Hepatocyte (in vitro differentiated cells): ENCODE measurements around the gene PAX3. TPM values are rescaled to one million over a fixed set of nuclear protein-coding genes. Genes with fewer than 3 reads are reported as not detected.

Experiments
- DNase-seq: peaks from one replicate; pipeline ENCODE4 v3.0.0-alpha.2; 2016; ENCODE audit warnings: low spot score
- H2AFZ ChIP-seq: fragments of 200-600 bp; sonication (generic); 2 replicates; pipeline ENCODE4 v1.6.0; 2016; ENCODE audit warnings: antibody characterized with exemption, mild to moderate bottlenecking
- H3K27ac ChIP-seq: fragments of 200-600 bp; sonication (generic); 2 replicates; pipeline ENCODE4 v1.5.1; 2016; ENCODE audit warnings: mild to moderate bottlenecking
- H3K27me3 ChIP-seq: fragments of 200-600 bp; sonication (generic); 2 replicates; pipeline ENCODE4 v1.6.1; 2016
- H3K36me3 ChIP-seq: fragments of 200-600 bp; sonication (generic); replicated peaks from 2 replicates; pipeline ENCODE4 v1.5.1; 2016; ENCODE audit warnings: low read depth; ENCODE audit not compliant: insufficient read depth
- H3K4me1 ChIP-seq: fragments of 200-600 bp; sonication (generic); 2 replicates; pipeline ENCODE4 v1.5.1; 2016; ENCODE audit warnings: mild to moderate bottlenecking, moderate library complexity; ENCODE audit not compliant: insufficient read depth
- H3K4me2 ChIP-seq: fragments of 200-600 bp; sonication (generic); 2 replicates; pipeline ENCODE4 v1.6.0; 2016
- H3K4me3 ChIP-seq: fragments of 200-600 bp; sonication (generic); 2 replicates; pipeline ENCODE4 v1.5.1; 2016; ENCODE audit warnings: mild to moderate bottlenecking
- H3K79me2 ChIP-seq: fragments of 200-600 bp; sonication (generic); 2 replicates; pipeline ENCODE4 v1.6.0; 2017; ENCODE audit warnings: mild to moderate bottlenecking
- H3K9me2 ChIP-seq: fragments of 200-600 bp; sonication (generic); replicated peaks from 2 replicates; pipeline ENCODE4 v1.6.0; 2017; ENCODE audit warnings: mild to moderate bottlenecking; ENCODE audit not compliant: insufficient read depth
- H3K9me3 ChIP-seq: fragments of 200-600 bp; sonication (generic); 2 replicates; pipeline ENCODE4 v1.5.1; 2016; ENCODE audit warnings: low read depth, mild to moderate bottlenecking
- H4K20me1 ChIP-seq: fragments of 200-600 bp; sonication (generic); 2 replicates; pipeline ENCODE4 v1.6.0; 2016; ENCODE audit warnings: mild to moderate bottlenecking; ENCODE audit not compliant: insufficient read depth, poor library complexity, severe bottlenecking
- EZH2 ChIP-seq: fragments of 200-600 bp; sonication (generic); IDR thresholded peaks from 2 replicates; pipeline ENCODE4 v1.6.1; 2016; ENCODE audit warnings: antibody characterized with exemption, mild to moderate bottlenecking, borderline replicate concordance
- EZH2phosphoT487 ChIP-seq: fragments of 200-600 bp; sonication (generic); IDR thresholded peaks from one replicate; pipeline ENCODE4 v1.6.1; 2018; ENCODE audit warnings: antibody characterized with exemption, mild to moderate bottlenecking, low read depth, moderate library complexity; ENCODE audit not compliant: unreplicated experiment, severe bottlenecking
- WGBS: methylation state at CpG from one replicate; pipeline ENCODE4 v1.1.6; 2016; ENCODE audit warnings: low lambda C conversion rate; ENCODE audit errors: missing lambda C conversion rate; 5-methylcytosine and 5-hydroxymethylcytosine counted together
- polyA plus RNA-seq: library from polyadenylated mRNA; unstranded; fragments of >200 nt; fragmentation: Nextera tagmentation; extraction: Ambion mirVana; gene quantifications from 2 replicates; pipeline ENCODE4 v1.2.1, GENCODE V29; 2016
- total RNA-seq: library from RNA; depleted of rRNA; stranded (reverse); fragments of >200 nt; gene quantifications from 2 replicates; pipeline ENCODE4 v1.2.3, GENCODE V29; 2014
- TF ChIP-seq, protein P1 (sequence below): fragments of 200-600 bp; sonication (generic); IDR thresholded peaks from 2 replicates; pipeline ENCODE4 v1.5.1; 2016; ENCODE audit warnings: antibody characterized with exemption, mild to moderate bottlenecking; ENCODE audit not compliant: poor library complexity

The PAX3 gene
- total and polyA plus RNA-seq, 2 experiments from 2014 or later: not detected

DNA sequence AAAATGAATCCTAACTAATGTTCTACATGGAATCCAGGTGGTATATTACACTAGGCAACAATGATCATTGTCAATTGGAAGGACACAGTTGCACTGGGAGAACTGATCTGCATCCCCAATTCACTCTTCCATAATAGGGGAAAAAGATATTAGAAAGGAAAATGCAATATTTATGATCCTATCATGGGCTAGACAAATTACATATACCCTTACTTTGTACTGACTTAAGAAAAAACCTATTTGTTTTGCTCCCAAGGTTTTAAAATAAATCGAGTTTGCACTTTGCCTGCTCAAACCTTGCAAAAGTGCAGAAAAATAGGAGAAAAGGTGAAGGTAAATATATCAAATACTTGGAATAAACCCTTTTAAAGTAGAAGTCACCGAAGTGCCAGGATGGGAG, 11.0 kb upstream of the PAX3 start:
- Histone ChIP-seq H4K20me1 (no peaks in the 10 kb centered on the region), H3K36me3 (no peaks in the 10 kb centered on the region), H3K79me2 (no peaks in the 10 kb centered on the region), H3K27ac (no peak overlapping the region), H3K9me2 (no peaks in the 10 kb centered on the region), H3K27me3 (peaks cover 100% of the 10 kb centered on the region), H3K4me2 (no peak overlapping the region), H2AFZ (no peak overlapping the region), H3K9me3 (no peaks in the 10 kb centered on the region), H3K4me3 (no peak overlapping the region), H3K4me1 (peaks cover 16% of the 10 kb centered on the region)
- TF ChIP-seq EZH2 (no peak), EZH2phosphoT487 (no peak)
- TF ChIP-seq, protein P1, sequence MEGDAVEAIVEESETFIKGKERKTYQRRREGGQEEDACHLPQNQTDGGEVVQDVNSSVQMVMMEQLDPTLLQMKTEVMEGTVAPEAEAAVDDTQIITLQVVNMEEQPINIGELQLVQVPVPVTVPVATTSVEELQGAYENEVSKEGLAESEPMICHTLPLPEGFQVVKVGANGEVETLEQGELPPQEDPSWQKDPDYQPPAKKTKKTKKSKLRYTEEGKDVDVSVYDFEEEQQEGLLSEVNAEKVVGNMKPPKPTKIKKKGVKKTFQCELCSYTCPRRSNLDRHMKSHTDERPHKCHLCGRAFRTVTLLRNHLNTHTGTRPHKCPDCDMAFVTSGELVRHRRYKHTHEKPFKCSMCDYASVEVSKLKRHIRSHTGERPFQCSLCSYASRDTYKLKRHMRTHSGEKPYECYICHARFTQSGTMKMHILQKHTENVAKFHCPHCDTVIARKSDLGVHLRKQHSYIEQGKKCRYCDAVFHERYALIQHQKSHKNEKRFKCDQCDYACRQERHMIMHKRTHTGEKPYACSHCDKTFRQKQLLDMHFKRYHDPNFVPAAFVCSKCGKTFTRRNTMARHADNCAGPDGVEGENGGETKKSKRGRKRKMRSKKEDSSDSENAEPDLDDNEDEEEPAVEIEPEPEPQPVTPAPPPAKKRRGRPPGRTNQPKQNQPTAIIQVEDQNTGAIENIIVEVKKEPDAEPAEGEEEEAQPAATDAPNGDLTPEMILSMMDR: no peak
- WGBS: 38% methylated on average over 2 of the region's 2 CpGs
- no peak for DNase-seq

DNA sequence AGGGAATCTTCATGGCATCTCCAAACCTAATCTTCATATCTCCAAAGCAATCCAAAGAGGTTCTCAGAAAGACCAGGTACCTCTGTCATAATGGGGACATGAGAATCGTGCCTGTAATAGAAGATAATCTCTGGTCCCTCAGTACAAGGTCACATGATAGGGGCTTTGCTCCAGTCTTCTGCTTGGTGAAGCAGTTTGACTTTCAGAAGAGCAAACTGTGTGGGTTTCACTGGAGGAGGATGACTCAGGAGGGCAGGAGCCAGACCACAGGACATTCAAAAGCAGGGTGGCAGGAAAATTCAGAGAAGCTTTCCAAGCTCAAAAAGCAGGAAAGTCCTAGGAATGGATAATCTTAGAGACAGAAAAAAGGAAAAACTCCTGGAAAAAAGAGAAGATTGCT, 10.6 kb upstream of the PAX3 start:
- H3K9me2 ChIP-seq: no peaks in the 10 kb centered on the region
- WGBS: 8% methylated on average over 1 of the region's 1 CpG
- DNase-seq: no peak
- H4K20me1 ChIP-seq: peaks cover 2% of the 10 kb centered on the region
- TF ChIP-seq EZH2: no peak
- TF ChIP-seq, protein P1: no peak
- TF ChIP-seq EZH2phosphoT487: no peak
- no peak overlapping the region for H3K4me3 ChIP-seq
- H2AFZ ChIP-seq: no peak overlapping the region
- peaks cover 100% of the 10 kb centered on the region for H3K27me3 ChIP-seq
- no peaks in the 10 kb centered on the region for H3K79me2 ChIP-seq
- no peaks in the 10 kb centered on the region for H3K36me3 ChIP-seq
- H3K4me2 ChIP-seq: no peak overlapping the region
- no peaks in the 10 kb centered on the region for H3K9me3 ChIP-seq
- H3K4me1 ChIP-seq: peaks cover 16% of the 10 kb centered on the region
- no peak overlapping the region for H3K27ac ChIP-seq

DNA sequence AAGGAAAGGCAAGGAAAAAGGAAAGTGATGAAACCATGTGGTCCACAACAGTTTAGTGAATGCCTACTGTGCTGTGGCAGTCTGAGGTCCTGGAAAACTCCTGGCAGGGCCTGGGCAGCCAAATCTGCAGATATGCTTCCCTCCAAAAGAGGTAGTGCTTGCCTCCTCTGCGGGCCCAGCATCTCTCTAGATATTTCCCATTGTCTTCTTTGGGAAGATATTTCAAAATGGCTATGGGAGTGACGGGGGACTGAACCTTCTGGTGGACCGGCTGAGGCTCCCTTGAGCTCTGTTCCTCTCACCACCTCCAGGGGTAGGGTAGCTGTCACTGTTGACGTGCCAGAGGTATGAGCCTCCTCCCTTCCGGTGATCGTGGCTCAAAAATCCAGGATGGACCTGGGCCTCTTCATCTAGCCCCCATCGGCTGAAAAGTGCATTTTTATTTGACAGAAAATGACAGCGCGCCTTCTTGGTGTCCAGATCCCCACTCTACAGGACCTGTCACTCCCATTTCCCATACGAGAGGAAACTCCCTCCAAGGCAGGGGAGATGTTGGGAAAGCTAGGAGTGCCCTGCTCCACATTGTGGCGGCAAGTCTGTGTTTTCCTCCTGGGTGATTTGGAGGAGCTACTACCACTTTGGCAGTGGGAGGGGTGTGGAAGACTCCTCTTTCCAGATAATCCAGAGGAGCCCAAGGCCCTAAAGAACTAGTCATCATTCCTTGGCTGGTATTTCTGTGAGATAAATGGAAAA, 9.4 kb upstream of the PAX3 start:
- H3K27me3 ChIP-seq: peaks cover 100% of the 10 kb centered on the region

More for the DNA sequence above, 9.4 kb upstream of the PAX3 start:
- Histone ChIP-seq H3K9me3 (no peaks in the 10 kb centered on the region), H3K36me3 (no peaks in the 10 kb centered on the region), H3K27ac (no peak overlapping the region), H4K20me1 (peaks cover 3% of the 10 kb centered on the region), H3K79me2 (no peaks in the 10 kb centered on the region), H3K9me2 (no peaks in the 10 kb centered on the region), H2AFZ (no peak overlapping the region), H3K4me3 (no peak overlapping the region), H3K4me1 (peaks cover 16% of the 10 kb centered on the region), H3K4me2 (no peak overlapping the region)
- TF ChIP-seq, protein P1: no peak
- no peak for TF ChIP-seq EZH2phosphoT487
- no peak for TF ChIP-seq EZH2
- 22% methylated on average over 11 of the region's 11 CpGs for WGBS
- DNase-seq: no peak
